Measurements from ENCODE around the gene MED27. TPM values are rescaled to one million over a fixed set of nuclear protein-coding genes. Genes with fewer than 3 reads are reported as not detected.
"Not testable (repeated sequence)": the region's sequence is repeated elsewhere in the genome, so short reads cannot be mapped to it uniquely, and the experiment has no call there.

The MED27 gene
- total RNA-seq, 1 donor from 2014 or later, result 28.2 TPM

GRCh38 chr9:131925677-131926177, 153.9 kb downstream of the MED27 start:
- Mint-ChIP-seq H3K36me3 (ENCODE audit: low read depth) (peaks cover 3% of the 10 kb centered on the region), H3K4me1 (ENCODE audit: low read depth) (peaks cover 20% of the 10 kb centered on the region), H3K9me3 (ENCODE audit: low read depth) (no peaks in the 10 kb centered on the region), H3K4me3 (ENCODE audit: unreplicated experiment) (no peak overlapping the region), H3K27me3 (ENCODE audit: low read depth) (no peaks in the 10 kb centered on the region), H3K27ac (ENCODE audit: unreplicated experiment) (no peak overlapping the region)
- DNase-seq (ENCODE audit: low spot score), result no peak
- TF ChIP-seq CTCF (IDR thresholded peaks at IDR 0.05), result no peak

GRCh38 chr9:131923766-131924165, 155.9 kb downstream of the MED27 start:
- DNase-seq (ENCODE audit: low spot score), result no peak
- H3K27ac Mint-ChIP-seq (ENCODE audit: unreplicated experiment), result no peak overlapping the region
- TF ChIP-seq CTCF (IDR thresholded peaks at IDR 0.05), result no peak

GRCh38 chr9:131923132-131923671, 156.5 kb downstream of the MED27 start:
- TF ChIP-seq CTCF (IDR thresholded peaks at IDR 0.05), result no peak
- no peak for DNase-seq (ENCODE audit: low spot score)
- no peak overlapping the region for H3K4me3 Mint-ChIP-seq (ENCODE audit: unreplicated experiment)
- peaks cover 23% of the 10 kb centered on the region for H3K4me1 Mint-ChIP-seq (ENCODE audit: low read depth)
- no peaks in the 10 kb centered on the region for H3K9me3 Mint-ChIP-seq (ENCODE audit: low read depth)
- no peaks in the 10 kb centered on the region for H3K27me3 Mint-ChIP-seq (ENCODE audit: low read depth)
- peaks cover 1% of the 10 kb centered on the region for H3K36me3 Mint-ChIP-seq (ENCODE audit: low read depth)
- H3K27ac Mint-ChIP-seq (ENCODE audit: unreplicated experiment), result no peak overlapping the region

More at GRCh38 chr9:131923766-131924165, 155.9 kb downstream of the MED27 start:
- Mint-ChIP-seq H3K9me3 (ENCODE audit: low read depth) (no peaks in the 10 kb centered on the region), H3K4me3 (ENCODE audit: unreplicated experiment) (no peak overlapping the region), H3K27me3 (ENCODE audit: low read depth) (no peaks in the 10 kb centered on the region), H3K36me3 (ENCODE audit: low read depth) (peaks cover 2% of the 10 kb centered on the region), H3K4me1 (ENCODE audit: low read depth) (peaks cover 21% of the 10 kb centered on the region)

GRCh38 chr9:131921635-131922034, 158.0 kb downstream of the MED27 start:
- not testable (repeated sequence) for H3K36me3 Mint-ChIP-seq (ENCODE audit: low read depth); DNase-seq (ENCODE audit: low spot score); H3K4me3 Mint-ChIP-seq (ENCODE audit: unreplicated experiment); H3K27me3 Mint-ChIP-seq (ENCODE audit: low read depth); H3K9me3 Mint-ChIP-seq (ENCODE audit: low read depth); H3K27ac Mint-ChIP-seq (ENCODE audit: unreplicated experiment)
- H3K4me1 Mint-ChIP-seq (ENCODE audit: low read depth), result peaks cover 23% of the 10 kb centered on the region

GRCh38 chr9:131919216-131919615, 160.5 kb downstream of the MED27 start:
- H3K4me3 Mint-ChIP-seq (ENCODE audit: unreplicated experiment), result no peak overlapping the region

More at GRCh38 chr9:131919216-131919615, 160.5 kb downstream of the MED27 start:
- Mint-ChIP-seq H3K27ac (ENCODE audit: unreplicated experiment) (no peak overlapping the region), H3K4me1 (ENCODE audit: low read depth) (peaks cover 19% of the 10 kb centered on the region), H3K9me3 (ENCODE audit: low read depth) (no peaks in the 10 kb centered on the region), H3K36me3 (ENCODE audit: low read depth) (peaks cover 1% of the 10 kb centered on the region), H3K27me3 (ENCODE audit: low read depth) (no peaks in the 10 kb centered on the region)
- TF ChIP-seq CTCF (IDR thresholded peaks at IDR 0.05), result no peak
- DNase-seq (ENCODE audit: low spot score), result no peak

Data from chondrocyte (in vitro differentiated cells).